ENCODE results near the gene RNF157. TPM values are rescaled to one million over a fixed set of nuclear protein-coding genes. Genes with fewer than 3 reads are reported as not detected.
A peak's percentile ranks its signal among the peaks of the same experiment; 100 is the strongest.

The RNF157 gene
- total RNA-seq, 4 donors from 2014 or later, result 0.85 to 3.4 (median 1.3) TPM

DNA sequence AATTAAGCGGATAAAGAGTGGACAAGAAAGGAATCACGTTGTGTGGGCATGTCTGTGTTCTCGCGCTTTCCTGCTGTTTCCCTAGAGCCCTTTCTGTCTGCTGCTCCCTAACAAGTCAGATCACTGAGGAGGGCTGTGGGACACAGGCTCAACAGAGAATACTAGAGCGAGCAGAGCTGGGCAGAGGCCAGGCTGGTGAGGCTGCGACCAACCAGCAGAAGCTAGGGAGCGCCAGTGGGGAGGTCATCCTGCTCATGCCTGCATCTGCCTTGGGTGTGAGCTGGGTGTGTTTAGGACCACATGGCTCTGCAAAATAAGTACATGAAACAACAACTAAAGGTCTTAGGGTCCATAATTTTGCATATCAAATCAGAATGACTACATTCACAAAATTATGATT lies 87.7 kb downstream of the RNF157 start:
- WGBS, result 78% methylated on average over 7 of the region's 7 CpGs
- no peak overlapping the region for H3K4me3 ChIP-seq
- no peak overlapping the region for H3K27ac ChIP-seq
- no peaks in the 10 kb centered on the region for H3K27me3 ChIP-seq
- peak; percentile 46 to 47 for DNase-seq (ENCODE audit: low spot score in 2 of 2)
- TF ChIP-seq, protein P1, sequence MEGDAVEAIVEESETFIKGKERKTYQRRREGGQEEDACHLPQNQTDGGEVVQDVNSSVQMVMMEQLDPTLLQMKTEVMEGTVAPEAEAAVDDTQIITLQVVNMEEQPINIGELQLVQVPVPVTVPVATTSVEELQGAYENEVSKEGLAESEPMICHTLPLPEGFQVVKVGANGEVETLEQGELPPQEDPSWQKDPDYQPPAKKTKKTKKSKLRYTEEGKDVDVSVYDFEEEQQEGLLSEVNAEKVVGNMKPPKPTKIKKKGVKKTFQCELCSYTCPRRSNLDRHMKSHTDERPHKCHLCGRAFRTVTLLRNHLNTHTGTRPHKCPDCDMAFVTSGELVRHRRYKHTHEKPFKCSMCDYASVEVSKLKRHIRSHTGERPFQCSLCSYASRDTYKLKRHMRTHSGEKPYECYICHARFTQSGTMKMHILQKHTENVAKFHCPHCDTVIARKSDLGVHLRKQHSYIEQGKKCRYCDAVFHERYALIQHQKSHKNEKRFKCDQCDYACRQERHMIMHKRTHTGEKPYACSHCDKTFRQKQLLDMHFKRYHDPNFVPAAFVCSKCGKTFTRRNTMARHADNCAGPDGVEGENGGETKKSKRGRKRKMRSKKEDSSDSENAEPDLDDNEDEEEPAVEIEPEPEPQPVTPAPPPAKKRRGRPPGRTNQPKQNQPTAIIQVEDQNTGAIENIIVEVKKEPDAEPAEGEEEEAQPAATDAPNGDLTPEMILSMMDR (IDR thresholded peaks at IDR 0.05), result no peak
- TF ChIP-seq EP300 (IDR thresholded peaks at IDR 0.05) (no peak), POLR2AphosphoS5 (IDR thresholded peaks at IDR 0.05) (no peak), POLR2A (IDR thresholded peaks at IDR 0.05) (no peak)
- H3K4me1 ChIP-seq, result no peaks in the 10 kb centered on the region
- no peaks in the 10 kb centered on the region for H3K9me3 ChIP-seq
- no peaks in the 10 kb centered on the region for H3K36me3 ChIP-seq

DNA sequence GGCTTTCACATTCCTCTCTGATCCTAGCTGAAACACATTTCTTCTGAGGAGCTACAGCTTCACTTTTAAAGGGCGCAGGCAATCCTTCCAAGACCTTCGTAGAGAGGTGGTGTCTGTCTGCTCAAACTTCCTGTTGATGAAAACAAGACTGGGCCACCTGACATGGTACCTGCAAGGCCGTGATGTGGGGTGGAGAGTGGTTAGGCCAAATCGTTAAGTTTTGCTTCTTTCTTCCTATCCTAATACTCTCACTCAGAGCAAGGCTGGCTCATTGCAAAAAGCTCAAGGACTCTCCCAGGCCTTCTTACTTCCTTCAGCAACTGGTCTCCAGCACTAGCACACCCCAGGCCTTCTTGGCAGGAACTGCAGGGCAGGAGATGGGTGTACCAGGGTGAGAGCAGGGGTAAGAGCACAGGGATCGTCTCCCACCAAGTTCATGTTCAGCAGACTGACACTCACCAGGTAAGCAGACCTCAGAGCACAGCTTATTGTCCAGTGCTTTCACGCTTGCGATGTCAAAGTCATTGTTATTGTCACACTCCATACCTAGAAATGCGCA lies 88.3 kb downstream of the RNF157 start:
- Histone ChIP-seq H3K27ac (no peak overlapping the region), H3K9me3 (no peaks in the 10 kb centered on the region), H3K36me3 (no peaks in the 10 kb centered on the region), H3K27me3 (no peaks in the 10 kb centered on the region), H3K4me3 (no peak overlapping the region), H3K4me1 (no peaks in the 10 kb centered on the region)
- WGBS, result 97% methylated on average over 8 of the region's 8 CpGs
- TF ChIP-seq POLR2A (IDR thresholded peaks at IDR 0.05) (no peak), EP300 (IDR thresholded peaks at IDR 0.05) (no peak), POLR2AphosphoS5 (IDR thresholded peaks at IDR 0.05) (no peak)
- TF ChIP-seq, protein P1 (IDR thresholded peaks at IDR 0.05), result no peak
- no peak for DNase-seq (ENCODE audit: low spot score in 2 of 2)

DNA sequence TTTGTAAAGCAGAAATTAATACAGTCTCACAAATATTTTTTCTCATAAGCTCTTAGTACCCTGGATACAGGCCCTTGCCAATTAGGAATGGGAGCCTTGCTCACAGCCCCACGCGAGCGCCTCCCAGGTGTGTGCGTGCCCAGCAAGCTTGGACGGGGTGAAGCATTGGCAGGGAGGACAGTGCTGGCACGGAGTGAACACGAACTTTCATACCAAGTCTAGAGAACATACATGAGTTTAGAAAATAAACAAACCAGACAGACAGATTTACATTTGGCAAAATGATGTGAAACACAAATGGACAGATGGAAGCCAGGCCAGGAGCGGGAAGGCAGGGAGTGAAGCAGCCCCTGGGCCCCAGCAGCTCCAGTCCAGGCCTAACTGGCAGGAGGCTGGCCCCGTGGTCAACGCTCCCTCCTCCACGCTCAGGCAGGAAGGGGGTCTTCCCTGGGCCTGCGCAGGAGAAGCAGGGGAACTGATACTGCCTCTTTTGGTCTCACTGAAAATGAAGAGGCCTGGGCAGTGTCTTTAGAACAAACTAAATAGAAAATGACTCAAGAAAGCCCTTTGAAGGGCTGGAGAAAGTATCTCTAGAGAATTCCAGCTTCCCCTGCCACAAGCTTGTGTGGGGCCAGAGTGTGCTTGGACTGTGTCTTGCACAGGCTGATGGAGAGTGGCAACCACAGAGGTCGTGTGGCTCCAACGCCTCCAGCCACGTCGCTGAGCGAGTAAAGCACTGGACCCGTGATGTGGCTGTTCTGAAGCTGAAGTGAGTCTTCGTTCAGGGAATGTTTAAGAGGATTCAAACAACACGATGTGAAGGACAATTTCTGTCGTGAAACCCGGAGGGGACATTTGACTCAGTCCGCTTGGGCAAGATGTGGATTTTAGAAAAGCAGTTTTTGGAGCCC lies 89.3 kb downstream of the RNF157 start:
- WGBS, result 82% methylated on average over 23 of the region's 23 CpGs
- H3K9me3 ChIP-seq, result no peaks in the 10 kb centered on the region
- TF ChIP-seq POLR2A (IDR thresholded peaks at IDR 0.05) (no peak), POLR2AphosphoS5 (IDR thresholded peaks at IDR 0.05) (no peak), EP300 (IDR thresholded peaks at IDR 0.05) (no peak)
- TF ChIP-seq, protein P1 (IDR thresholded peaks at IDR 0.05), result no peak
- no peaks in the 10 kb centered on the region for H3K36me3 ChIP-seq
- no peak overlapping the region for H3K4me3 ChIP-seq
- peak; percentile 23 to 38 for DNase-seq (ENCODE audit: low spot score in 2 of 2)
- H3K27ac ChIP-seq, result no peak overlapping the region
- H3K4me1 ChIP-seq, result no peaks in the 10 kb centered on the region
- no peaks in the 10 kb centered on the region for H3K27me3 ChIP-seq

DNA sequence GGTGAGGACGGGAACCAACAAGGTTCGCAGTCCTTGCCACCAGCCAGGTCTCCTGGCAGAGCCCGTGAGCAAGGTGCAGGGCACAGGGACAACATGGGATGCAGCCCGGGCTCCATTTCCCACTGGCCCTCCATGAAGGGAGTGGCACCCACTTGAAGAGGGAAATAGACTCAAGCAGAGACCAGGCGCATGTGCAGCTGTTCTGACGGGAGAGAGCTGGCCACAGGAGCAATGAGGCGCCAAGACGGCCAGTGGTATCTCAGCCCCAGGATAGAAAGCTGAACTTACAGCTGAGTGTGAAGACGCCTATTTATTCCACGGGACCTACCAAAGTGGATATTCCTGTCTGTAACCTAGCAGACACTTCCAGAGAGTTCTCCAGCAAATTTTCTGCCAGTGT lies 91.1 kb downstream of the RNF157 start:
- peaks cover 9% of the 10 kb centered on the region for H3K4me1 ChIP-seq
- no peak for TF ChIP-seq EP300 (IDR thresholded peaks at IDR 0.05)
- TF ChIP-seq POLR2AphosphoS5 (IDR thresholded peaks at IDR 0.05), result no peak
- TF ChIP-seq, protein P1 (IDR thresholded peaks at IDR 0.05), result no peak
- no peak for TF ChIP-seq POLR2A (IDR thresholded peaks at IDR 0.05)
- no peaks in the 10 kb centered on the region for H3K27me3 ChIP-seq
- no peak overlapping the region for H3K4me3 ChIP-seq
- H3K9me3 ChIP-seq, result no peaks in the 10 kb centered on the region
- no peaks in the 10 kb centered on the region for H3K36me3 ChIP-seq
- DNase-seq (ENCODE audit: low spot score in 2 of 2), result peak in 1 of 2 donors; percentile 55
- no peak overlapping the region for H3K27ac ChIP-seq
- WGBS, result 86% methylated on average over 6 of the region's 10 CpGs

DNA sequence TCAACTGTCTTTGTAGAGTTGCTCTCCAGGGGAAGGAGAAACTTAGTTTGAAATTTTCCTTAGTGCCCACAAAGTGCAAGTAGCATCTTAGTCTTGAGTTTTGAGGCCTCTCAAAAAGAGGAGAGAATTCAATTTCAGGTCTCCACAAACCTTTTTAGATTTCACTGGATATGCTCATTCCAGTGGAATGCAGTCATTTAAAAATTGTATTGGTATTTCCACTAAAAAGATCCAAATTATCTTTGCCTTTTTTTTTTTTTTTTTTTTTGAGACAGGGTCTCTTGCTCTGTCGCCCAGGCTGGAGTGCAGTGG lies 92.3 kb downstream of the RNF157 start:
- H3K36me3 ChIP-seq, result no peaks in the 10 kb centered on the region
- no peak for DNase-seq (ENCODE audit: low spot score in 2 of 2)
- no peaks in the 10 kb centered on the region for H3K27me3 ChIP-seq
- TF ChIP-seq POLR2AphosphoS5 (IDR thresholded peaks at IDR 0.05), result no peak
- no peak for TF ChIP-seq EP300 (IDR thresholded peaks at IDR 0.05)
- TF ChIP-seq, protein P1 (IDR thresholded peaks at IDR 0.05), result no peak
- TF ChIP-seq POLR2A (IDR thresholded peaks at IDR 0.05), result no peak
- no peak overlapping the region for H3K4me3 ChIP-seq
- 100% methylated on average over 1 of the region's 1 CpG for WGBS
- H3K9me3 ChIP-seq, result no peaks in the 10 kb centered on the region
- peaks cover 13% of the 10 kb centered on the region for H3K4me1 ChIP-seq
- no peak overlapping the region for H3K27ac ChIP-seq
